Stomach (tissue), 4 donors: ENCODE data around the gene NR5A2.

Source experiments
- CTCF ChIP-seq, 7 experiments: fragments of 450-650 bp in 4 of 7; fragments of 200-600 bp in 3 of 7; sonication (generic) in 3 of 7; IDR thresholded peaks; one replicate each; pipeline ENCODE4 v1.5.1; 2016 to 2019; ENCODE audit warnings: antibody characterized with exemption in 7 of 7, control low read depth in 2 of 7, mild to moderate bottlenecking in 1 of 7
- POLR2A ChIP-seq, 4 donors: fragments of 450-650 bp; IDR thresholded peaks; one replicate each; pipeline ENCODE4 v1.6.1; 2016; ENCODE audit warnings: antibody characterized with exemption in 4 of 4, control low read depth in 2 of 4, mild to moderate bottlenecking in 1 of 4, moderate library complexity in 1 of 4

DNA sequence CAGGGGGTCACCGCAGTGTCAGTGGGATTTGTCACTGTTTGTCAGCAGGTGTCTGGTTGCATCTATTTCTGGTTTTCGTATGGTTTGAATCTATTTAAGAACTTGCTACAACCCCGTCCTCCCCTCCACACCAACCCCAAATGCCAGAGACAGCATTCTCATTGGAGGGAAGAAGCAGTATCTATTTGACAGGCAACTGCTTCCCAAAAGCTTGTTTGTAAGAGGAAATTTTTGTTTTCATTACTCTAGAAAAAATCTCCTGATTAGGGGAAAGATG, 54.4 kb downstream of the NR5A2 start:
- no peak for TF ChIP-seq CTCF (IDR thresholded peaks at IDR 0.05)
- TF ChIP-seq POLR2A (IDR thresholded peaks at IDR 0.05), result no peak
